Activated gamma-delta T cell treated with Interleukin-2 at 50 U/mL for 16 hours (primary cell): ENCODE data around the gene KLF6.

ENCODE experiments used
- DNase-seq: peaks from one replicate; pipeline ENCODE4 v3.0.0-alpha.2; 2020

Gene KLF6

DNA sequence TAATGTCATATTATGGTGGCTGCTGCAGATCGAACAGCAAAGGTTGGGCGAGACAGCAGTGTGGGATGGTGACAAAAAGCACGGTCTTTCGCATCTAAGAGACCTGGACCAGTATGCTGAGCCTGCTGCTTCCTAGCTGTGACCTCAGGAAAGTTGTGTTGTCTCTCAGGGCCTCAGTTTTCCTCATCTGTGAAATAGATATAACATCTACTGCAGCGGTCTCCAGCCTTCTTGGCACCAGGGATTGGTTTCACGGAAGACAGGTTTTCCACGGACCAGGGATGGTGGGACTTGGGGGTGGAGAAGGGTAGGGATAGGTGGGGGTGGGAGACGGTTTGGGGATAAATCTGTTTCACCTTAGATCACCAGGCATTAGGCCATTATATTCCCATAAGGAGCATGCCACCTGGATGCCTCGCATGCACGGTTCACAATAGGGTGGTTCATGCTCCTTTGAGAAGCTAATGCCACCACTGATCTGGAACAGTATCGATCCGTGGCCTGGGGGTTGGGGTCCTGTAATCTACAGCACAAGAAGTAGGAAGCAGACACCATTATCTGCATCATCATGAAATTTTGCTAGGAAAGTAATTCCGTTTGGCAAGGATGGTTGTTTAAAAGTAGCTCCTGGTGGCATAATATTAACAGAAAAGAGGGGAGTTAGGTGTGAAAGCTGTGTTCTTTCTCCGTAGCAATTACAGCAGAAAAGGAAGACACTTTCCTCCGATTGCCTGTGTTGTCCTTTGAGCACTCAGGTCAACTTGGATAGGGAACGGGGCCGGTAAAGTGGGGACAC, 10.8 kb downstream of the KLF6 start:
- DNase-seq = no peak

DNA sequence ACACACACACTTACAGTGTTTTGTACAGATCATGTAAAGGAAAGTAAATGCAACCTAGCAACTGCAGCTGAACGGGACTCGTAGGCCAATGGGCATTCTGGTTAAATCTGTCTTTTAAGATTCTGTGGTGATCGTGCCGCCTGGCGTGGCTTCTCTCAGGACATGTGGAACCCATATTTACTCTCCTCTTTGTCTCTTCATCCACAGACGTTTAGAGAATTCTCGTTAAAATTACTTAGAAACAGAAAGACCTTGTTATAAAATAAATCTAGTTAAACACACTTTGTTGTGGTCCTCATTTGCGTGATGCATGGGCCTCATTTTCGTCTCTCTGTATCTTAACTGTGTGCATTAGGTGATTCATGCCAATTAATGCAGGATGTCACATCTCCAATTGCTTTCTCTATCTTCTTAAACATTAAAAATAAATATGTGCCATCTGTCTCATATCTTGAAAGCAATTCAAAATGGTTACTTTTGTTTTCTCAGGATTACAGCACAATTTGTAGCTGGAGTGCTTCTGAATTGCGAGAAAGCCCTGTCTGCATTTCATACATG, 11.5 kb downstream of the KLF6 start:
- DNase-seq = no peak

DNA sequence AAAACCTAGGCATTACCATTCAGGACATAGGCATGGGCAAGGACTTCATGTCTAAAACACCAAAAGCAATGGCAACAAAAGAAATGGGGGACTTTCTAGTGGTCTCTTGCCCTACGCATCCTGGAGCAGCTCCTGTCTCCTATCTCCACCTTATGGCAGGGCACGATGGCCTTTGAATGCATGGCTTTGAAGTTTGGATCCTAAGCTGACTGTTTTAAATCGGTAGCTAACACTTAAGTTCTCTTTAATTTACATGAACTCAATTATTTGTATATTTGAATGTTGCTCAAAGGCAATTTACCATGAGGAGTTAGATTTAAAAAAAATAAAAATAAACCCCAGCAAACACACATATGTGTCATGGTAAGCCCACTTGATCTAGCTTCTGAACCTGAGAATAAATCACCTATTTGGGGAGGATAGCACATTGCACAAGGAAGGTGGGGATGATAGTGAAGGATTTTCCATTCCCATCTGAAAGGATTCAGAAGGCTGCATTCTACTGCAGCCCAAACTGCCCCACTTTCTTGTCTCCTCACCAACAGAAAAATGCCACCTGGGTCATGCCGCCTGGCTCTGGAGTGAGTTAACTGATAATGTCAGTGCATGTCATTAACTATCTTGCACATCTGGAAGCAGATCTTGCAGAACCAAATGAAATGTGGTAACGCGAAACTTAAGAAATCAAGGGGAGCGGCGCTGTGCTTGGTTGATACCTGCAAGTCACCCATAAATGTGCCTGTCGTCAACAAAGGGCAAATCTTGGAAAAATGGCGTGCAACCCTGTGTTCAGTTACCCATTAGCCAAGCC, 12.4 kb downstream of the KLF6 start:
- no peak for DNase-seq

DNA sequence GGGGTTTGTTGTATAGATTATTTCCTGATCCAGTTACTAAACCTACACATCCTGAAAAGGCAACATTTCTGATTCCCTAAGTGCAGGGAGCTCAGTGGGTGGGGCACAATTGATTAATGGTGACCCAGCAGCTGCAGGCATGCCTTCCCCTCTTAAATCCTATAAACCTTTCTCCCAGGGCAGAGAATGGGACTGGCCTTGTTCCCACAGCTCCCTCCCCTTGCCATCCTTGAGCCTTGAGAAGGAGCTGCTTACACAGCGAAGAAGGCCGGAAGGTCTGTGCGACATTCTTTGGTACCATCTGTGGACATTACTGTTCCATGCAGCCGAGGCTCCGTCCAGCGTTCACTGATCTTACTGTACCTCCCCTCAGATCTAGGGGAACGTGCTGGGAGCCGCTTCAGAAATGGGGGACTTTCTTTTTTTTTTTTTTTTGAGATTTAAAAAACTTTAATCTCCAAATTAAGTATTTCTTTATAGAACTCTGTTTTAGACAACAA, 14.3 kb downstream of the KLF6 start:
- no peak for DNase-seq

DNA sequence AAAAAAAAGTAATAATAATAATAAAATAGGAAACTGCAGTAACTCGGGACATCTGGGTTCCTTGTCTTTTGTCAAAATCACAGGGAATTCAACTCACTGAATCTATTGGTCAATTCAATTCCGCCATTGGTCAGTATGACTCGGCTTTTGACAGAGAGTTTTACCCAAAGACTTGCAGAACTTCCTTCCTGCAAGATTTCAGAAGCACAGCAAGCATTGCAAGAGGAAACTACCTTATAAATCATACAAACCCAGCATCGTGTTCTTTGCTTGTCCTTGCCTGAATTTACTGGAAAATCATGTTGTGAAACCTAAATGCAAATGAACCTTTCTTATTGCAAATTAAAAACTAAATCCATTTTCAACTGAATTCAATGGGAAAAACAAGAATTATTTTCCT, 15.5 kb downstream of the KLF6 start:
- no peak for DNase-seq

DNA sequence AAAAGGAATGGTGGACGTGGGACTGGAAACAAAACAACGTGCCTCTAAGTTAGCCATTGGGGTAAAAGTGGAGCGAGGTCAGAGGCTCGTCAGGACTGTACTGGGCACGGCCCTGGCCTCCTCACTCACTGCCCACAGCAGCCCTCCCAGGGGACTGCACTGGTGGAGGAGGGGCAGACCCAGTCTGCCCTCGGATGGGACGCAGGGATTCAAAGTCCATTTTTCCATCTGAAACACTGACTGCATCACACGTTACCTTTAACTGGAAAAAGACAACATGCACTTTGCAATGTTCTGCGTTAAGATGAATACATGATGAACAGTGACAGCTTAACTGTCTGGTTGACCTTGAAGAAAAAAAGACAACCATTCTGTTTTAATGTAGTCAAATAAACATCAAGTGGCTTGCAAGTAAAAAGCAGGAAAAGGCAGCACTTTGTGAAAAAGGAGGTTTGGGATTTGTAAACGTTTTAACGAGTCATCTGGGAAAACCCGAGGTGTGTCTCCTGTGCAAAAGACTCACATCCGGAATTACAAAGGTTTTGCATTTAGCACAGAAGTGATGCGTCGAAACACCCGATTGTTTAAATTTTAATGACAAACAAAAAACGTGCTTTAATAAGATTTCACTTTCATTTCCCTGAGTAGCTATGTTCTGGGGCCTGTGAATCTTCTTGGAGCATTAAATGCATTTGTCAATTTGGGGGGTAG, 18.8 kb downstream of the KLF6 start:
- no peak for DNase-seq

DNA sequence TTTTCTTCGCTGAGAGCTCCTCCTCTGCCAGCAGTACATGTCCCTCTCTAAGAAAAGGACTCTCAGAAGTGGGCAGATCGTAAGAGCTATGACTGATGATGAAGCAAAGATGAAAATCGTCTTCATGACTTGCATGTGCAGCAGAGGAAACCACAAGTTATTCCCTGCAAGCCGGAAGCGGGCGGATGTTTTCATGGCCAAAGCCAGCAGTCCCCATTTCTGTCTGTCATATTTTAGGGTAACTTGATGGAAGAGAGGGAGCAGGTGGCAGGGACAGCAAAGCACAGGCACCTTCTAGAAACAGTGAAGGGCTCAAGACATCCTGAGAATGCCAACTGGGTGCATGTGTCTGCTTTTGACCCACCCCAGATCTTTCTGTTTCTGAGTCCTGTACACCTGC, 19.9 kb downstream of the KLF6 start:
- DNase-seq = peak; percentile 48

DNA sequence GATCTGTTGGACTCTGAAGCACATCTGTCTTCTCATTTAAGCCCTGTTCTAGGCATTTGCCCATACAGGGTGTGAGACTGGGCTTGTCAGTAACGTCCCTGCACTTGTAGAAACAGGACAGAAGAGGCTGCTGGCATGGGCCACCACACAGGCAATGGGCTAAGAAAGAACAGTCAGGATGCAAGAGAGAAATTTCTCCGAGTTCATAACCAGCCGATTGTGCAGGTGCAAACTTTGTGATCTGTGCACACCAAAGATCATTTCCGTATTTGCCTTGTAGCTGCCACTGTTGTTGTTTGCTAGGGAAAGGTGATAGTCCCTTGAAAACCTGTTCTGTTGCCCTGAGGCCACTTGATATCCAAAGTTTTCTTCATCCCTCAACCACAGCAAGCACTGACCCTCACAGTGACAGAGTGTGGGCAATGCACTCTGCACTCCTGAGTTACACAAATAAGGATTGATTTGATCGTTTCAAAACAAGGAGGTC, 20.3 kb downstream of the KLF6 start:
- DNase-seq = no peak

DNA sequence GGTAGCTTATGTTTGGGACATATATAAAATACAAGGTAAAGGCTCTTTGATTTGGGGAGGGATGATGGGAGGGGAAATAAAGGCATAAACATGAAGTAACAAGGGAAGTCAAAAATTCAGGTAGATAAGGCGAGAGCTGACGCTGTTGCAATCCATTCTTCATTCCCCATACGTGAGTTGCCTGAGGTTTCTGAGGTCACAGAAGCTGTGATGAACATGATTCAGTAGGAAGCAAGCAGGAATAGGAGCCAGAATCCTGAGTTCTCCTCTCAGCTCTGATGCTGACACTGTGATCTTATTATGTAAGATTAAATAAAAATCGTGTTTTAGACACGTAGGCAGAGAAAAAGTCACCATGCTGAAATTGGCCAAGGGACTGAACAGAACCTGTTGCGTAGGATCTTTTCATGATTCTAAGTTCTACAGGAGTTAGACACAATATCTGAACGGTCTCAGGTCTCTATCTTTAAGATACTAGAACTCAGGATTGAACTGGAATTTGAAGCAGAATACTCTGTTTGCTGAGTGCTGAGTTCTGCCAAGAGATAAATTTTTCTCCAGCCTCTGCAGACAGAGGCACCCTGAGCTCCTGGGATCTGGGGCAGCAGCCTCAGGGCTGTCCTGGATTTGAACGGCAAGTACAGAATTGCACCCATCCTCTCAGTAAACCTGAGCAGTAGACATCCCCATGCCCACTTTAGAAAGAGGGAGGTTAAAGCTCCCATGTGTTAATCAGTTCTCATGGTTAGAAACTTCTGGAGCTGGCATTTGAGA, 21.0 kb downstream of the KLF6 start:
- DNase-seq = no peak

DNA sequence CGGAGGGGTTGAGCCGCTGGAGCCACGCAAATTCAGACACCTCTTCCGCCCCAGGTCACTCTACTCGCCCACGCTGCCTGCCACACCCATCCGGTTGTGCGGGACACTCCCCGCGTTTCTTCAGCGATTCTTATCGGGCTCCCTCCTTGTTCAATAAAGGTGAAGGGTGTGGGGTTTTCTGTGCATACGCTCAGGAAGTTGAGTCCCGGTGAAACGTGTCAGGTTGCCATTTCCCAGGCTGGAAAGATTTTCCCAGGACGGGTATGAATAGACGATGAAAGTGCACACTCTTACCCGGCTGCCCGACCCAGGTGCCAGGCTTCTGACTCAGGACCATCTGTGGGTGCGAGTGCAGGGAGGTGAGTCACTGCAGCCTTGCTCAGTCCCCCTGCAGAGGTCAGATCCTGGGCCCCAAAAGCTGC, 22.0 kb downstream of the KLF6 start:
- DNase-seq = no peak

DNA sequence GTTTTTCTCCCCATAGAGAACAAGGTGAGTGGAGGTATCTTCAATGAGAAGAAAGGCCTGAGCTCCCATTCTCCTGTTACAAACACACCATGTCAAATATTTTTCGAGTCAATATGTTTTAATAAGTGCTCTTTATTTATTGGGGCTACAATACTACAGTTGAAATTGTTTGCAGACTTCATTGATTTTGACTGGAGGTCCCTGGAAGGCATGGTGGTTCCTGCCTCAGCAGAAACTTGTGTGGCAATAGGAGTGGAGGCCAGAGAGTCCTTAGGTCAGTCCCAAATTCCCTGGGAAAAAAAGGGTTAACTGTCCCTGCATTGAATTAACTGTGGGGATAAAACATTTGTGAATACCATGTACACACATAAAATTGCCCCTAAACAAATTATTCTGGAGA, 22.7 kb downstream of the KLF6 start:
- no peak for DNase-seq

DNA sequence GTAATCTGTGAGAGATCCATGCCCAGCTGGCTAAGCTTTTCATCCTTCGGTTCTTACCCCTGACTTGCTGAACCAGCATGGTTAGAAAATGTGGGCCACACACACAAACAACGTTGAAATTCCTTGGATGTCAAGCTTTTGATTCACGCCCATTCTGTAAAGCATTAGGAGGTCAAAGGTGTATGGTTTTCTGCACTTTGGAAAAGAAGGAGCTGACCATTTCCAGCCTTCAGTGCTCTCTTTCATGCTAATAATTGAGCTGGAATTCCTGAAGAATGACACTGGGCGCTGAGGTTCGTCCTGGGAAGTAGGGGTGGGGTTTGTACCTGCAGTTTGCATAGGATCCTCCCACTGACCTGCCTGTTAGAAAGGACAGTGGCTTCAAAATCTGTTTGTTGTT, 23.1 kb downstream of the KLF6 start:
- no peak for DNase-seq

DNA sequence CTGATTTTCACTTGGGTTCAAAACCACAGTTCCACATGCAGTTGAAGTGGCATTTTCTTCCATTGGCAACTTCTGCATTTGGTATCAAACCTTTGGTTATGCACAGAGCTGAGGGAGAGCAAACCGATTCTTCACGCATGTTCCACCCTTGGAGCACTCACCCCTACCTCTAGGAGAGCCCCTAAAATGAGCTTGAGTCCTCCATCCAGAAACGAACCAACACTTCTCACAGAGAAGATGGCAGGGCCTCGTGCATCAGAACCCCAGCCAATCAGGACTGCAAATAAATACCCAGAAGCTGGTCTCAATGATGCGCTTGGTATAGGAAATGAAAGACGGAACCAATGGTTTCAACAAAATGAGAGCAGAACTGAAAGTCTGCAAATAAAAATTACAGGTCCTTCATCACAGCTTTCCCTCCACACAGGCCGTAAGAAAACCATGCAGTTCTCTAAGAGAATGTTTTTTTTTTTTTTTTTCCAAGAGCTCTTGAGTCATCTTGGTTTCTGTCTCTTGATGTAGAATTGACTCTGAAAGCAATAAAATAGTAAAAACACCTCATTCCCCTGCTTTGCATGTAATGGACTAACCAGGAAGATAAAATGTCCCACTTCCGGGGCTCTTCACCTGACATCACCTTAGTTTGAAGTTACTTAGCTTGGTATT, 23.9 kb downstream of the KLF6 start:
- no peak for DNase-seq

DNA sequence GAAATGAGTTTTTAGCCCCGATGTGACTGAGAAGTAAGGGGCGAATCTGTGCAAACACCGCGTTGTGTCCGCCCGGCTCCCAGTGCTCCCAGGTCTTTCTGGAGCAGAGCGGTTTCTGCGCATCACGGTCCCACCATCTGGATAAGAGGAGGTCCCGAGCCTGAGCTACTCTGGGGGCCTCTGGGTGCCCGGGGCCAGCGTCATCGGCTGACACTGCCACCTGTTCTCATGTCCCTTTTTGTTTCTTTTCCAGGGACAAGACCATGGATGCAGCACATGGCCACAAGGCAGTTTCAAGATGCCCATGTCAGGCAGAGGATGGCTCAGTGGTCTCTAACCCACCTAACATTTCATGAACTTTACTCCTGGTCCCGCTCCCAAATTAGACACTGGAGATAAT, 24.9 kb downstream of the KLF6 start:
- no peak for DNase-seq

DNA sequence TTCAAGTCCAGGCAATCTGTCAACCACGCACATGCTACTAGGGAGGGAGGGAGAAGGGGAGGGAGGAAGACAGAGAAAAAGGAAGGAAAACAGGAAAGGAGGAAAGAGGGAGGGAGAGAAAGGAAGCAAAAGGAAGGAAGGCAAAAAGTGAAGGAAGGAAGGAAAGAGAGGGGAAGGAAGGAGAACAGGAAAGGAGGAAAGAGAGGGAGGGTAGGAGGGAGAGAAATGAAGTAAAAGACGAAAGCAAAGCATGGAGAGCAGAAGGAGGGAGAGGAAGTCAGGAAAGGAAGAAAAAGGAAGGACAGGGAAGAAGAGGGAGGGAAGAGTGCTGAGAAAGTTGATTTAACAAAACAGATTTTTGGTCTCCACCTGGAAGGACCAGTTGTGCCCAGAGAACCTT, 25.6 kb downstream of the KLF6 start:
- DNase-seq = no peak

DNA sequence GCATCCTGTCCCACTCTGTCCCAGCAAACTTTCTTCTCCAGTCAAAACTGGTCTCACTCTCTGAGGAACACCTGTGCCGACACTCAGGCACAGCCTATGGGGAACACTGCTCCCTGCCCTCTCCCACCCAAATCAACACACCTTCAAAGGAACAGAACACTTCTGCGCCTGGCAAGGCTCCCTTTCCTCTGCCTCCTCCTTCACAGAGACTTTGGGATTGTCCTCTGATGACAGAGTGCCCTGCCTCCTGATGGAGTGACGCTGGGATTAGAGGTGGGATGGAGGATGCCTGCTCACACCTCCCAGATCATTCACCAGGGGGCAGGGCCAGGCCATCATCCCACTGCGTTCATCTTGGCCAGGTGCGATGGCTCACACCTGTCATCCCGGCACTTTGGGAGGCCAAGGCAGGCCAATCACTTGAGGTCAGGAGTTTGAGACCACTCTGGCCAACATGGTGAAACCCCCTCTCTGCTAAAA, 26.5 kb downstream of the KLF6 start:
- no peak for DNase-seq

DNA sequence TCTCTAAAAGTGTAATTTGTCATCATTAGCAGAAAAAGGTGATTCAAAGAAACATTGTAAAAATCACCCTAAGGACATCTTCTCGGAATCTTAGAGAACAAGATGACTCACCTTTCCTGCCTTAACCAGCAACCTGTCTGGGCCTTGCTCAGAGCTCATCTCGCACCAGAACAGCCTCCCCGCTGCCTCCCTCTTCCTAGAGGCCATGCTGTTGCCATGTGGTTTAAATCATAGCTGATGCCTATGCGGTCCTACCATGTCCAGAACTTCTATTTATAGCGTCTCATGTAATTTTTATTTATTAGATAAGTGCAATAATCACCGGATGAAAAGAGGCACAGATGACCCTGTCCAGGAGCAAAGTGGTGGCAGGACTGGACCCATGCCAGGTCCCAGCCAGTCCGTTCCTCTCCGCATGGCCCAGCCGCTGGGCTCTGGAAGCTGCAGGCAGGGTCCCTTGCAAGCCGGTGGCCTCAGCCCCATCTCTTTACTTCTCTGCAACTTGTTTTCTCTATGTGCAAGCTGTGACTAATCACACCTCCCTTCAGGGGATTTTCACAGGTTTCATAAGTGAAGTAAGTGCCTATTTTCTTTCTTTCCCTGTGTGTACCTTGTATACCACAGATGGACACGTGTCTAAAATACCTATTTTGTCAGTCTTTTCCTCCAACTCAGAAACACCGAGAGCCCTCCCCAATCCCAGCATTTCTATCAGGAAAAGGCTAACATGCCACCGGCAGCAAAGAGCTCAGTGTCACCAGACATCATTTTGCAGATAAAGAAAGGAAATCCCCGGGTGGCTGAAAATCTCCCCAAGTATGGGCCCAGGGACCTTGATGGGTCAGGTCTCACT, 27.1 kb downstream of the KLF6 start:
- peak; percentile 66 for DNase-seq

DNA sequence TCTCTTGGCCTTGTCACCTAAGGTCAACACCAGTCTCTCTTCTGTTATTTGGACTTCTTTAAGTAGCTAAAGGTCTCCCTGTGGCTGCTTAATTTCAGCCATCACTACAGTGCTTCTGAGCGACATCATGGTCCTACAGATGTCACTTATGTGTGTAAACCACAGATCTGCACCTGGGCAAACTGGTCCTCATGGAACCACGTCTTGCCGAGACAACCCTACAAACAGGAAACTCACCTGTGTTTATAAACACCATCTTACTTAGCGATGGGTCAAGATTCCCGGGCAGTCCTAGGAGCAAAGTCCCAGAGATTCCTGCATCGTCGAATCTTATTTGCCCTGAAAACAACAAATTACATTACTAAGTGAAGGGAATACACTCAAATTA, 27.8 kb downstream of the KLF6 start:
- DNase-seq = no peak

DNA sequence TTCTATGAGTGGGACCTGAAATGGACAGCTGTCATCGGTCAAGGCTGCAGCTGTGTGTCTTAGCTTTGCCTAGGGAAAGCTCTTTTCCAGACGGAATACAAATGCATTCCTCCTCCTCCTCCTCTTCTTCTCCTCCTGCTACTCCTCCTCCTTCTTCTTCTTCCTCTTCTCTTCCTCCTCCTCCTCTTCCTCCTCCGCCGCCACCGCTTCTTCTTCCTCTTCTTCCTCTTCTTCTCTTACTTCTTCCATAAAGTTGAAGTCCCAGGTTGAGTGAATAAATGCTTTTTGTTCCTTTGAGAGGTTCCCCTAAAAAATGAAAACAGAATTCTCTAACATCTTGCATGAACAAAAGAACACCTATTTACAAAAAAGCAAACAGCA, 28.7 kb downstream of the KLF6 start:
- no peak for DNase-seq
